Measurements from ENCODE around the gene NFATC4. TPM values are rescaled to one million over a fixed set of nuclear protein-coding genes. Genes with fewer than 3 reads are reported as not detected.

Gene NFATC4
- polyA plus RNA-seq, 4 donors: 11.2 to 45.1 (median 29.1) TPM

DNA sequence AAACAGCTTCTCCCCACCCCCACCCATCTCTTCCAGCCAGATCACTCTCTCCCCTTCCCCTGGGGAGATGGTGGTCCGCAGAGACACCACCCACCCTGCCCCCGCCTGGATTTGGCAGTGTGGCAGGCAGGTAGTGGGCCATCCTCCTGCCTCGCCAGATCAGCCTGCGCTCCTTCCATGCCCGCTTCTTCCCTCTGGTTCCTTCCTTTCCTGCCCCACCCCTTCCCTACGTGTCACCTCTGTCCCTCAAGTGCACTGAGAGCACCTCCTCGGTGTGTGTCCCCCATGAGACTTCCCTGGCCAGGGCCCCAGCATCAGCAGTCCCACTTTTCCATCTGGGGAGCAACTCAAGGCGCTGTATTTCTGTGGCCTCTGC, 31.5 kb downstream of the NFATC4 start:
- DNase-seq (peak; percentile 54 to 80), FAIRE-seq (no peak)
- peak overlapping the region; percentile 7 to 76 (median 51) for H3K4me3 ChIP-seq (ENCODE audit: low read depth in 1 of 3, low read length in 3 of 3)
- peaks cover 5 to 50% (median 26%) of the 10 kb centered on the region in 3 donors for H3K4me1 ChIP-seq (ENCODE audit: control insufficient read depth in 3 of 3, insufficient read depth in 2 of 3, low read depth in 1 of 3, low read length in 2 of 3)
- 8 to 17% (median 16%) methylated on average over 6 to 8 of the region's 8 CpGs for WGBS, 3 donors
- H3K27me3 ChIP-seq (ENCODE audit: control insufficient read depth in 3 of 3, insufficient read depth in 3 of 3, low read length in 3 of 3): no peaks in the 10 kb centered on the region
- H3K36me3 ChIP-seq (ENCODE audit: control insufficient read depth in 3 of 3, insufficient read depth in 2 of 3, low read depth in 1 of 3, low read length in 3 of 3): peaks cover 0 to 17% (median 0%) of the 10 kb centered on the region in 3 donors
- H3K27ac ChIP-seq (ENCODE audit: low read depth in 1 of 3, low read length in 2 of 3): peak overlapping the region; percentile 17 to 85 (median 19)
- no peaks in the 10 kb centered on the region for H3K9me3 ChIP-seq (ENCODE audit: control insufficient read depth in 2 of 2, insufficient read depth in 1 of 2, low read depth in 1 of 2, low read length in 1 of 2)

DNA sequence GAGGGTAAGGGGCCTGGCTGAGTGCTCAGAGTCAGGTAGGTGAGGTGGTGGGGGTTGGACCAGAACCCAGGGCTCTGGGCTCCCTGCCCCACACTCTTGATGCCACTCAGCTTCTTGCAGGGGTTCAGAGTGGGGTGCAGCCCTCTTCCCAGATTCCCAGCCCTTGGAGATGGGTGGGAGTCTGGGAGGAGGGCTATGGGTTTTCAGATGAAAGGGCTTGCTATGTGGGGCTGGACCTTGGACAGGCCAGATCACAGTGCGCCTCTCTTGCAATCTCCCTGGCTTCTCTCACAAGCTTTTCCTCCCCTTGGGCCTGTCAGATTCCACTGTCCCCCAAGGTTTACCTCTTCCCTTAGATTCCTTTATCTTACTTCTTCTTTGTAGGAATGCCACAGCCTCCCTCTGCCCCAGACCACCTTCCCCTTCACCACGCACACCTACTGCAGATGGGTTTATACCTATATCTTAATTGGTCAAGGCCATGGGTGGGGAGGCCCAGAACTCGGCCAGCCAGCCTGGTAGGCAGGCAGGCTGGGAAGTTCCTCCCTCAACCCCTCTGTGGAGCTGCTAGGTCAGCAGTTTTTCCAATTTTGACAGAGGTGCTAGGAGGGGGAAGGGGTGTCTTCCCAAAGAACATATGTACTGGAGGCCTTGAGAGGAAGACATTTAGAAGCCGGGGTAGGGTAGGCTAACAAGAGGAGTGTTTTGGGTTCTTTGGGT, 32.2 kb downstream of the NFATC4 start:
- FAIRE-seq: no peak
- DNase-seq: peak in 1 of 2 donors; percentile 75
- H3K27me3 ChIP-seq (ENCODE audit: control insufficient read depth in 3 of 3, insufficient read depth in 3 of 3, low read length in 3 of 3): no peaks in the 10 kb centered on the region
- no peaks in the 10 kb centered on the region for H3K9me3 ChIP-seq (ENCODE audit: control insufficient read depth in 2 of 2, insufficient read depth in 1 of 2, low read depth in 1 of 2, low read length in 1 of 2)
- H3K27ac ChIP-seq (ENCODE audit: low read depth in 1 of 3, low read length in 2 of 3): peak overlapping the region in 2 of 3 donors; percentile 48 to 85
- peaks cover 0 to 22% (median 0%) of the 10 kb centered on the region in 3 donors for H3K36me3 ChIP-seq (ENCODE audit: control insufficient read depth in 3 of 3, insufficient read depth in 2 of 3, low read depth in 1 of 3, low read length in 3 of 3)
- peak overlapping the region in 1 of 3 donors; percentile 76 for H3K4me3 ChIP-seq (ENCODE audit: low read depth in 1 of 3, low read length in 3 of 3)
- 34 to 45% (median 43%) methylated on average over 4 of the region's 4 CpGs for WGBS, 3 donors
- H3K4me1 ChIP-seq (ENCODE audit: control insufficient read depth in 3 of 3, insufficient read depth in 2 of 3, low read depth in 1 of 3, low read length in 2 of 3): peaks cover 5 to 52% (median 26%) of the 10 kb centered on the region in 3 donors

DNA sequence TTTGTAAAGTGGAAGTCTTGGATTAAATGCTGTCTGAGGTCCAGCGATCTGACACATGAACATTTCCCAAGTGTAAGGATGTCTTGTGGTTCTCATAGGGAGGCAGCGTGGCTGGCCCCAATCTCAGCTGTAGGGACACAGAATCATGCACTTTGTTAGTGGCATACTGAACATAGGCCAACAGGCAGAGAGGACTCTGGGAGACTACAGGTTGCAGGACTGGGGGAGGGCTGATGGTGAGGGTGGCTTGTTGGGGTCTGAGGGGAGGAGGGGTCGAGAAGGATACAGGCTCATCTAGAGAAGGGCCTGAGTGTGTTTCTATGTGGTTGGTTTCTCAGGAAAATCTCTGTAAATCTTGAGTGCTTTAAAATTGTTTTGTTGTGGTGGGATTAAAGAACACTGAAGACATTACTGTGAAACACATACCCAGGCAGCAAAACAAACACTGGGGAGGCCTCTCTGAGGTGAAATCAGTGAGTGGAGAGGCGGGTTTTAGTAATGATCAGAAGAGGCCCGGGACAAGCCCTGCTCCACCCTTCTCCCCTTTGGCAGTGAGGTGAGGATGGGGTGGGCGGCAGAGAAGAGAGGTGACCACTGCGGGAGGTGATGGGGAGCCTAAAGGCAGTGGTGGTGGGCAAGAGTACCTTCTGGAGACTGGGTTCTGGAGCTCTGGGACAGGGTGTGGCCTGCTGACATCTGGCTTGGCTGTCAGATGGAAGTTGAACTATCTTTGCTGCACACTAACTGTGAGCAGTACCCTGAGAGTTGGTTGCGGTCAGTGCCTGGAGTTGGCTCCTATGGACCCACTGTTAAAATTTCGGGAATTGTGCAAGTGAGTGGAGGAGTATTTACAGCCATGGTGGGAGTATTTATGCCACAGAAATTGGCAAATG, 34.1 kb downstream of the NFATC4 start:
- H3K27me3 ChIP-seq (ENCODE audit: control insufficient read depth in 3 of 3, insufficient read depth in 3 of 3, low read length in 3 of 3): no peaks in the 10 kb centered on the region
- peak overlapping the region in 2 of 3 donors; percentile 19 to 36 for H3K27ac ChIP-seq (ENCODE audit: low read depth in 1 of 3, low read length in 2 of 3)
- FAIRE-seq: no peak
- no peaks in the 10 kb centered on the region for H3K9me3 ChIP-seq (ENCODE audit: control insufficient read depth in 2 of 2, insufficient read depth in 1 of 2, low read depth in 1 of 2, low read length in 1 of 2)
- WGBS, 3 donors: 32 to 40% (median 37%) methylated on average over 8 to 9 of the region's 9 CpGs
- no peak overlapping the region for H3K4me3 ChIP-seq (ENCODE audit: low read depth in 1 of 3, low read length in 3 of 3)
- peaks cover 5 to 52% (median 26%) of the 10 kb centered on the region in 3 donors for H3K4me1 ChIP-seq (ENCODE audit: control insufficient read depth in 3 of 3, insufficient read depth in 2 of 3, low read depth in 1 of 3, low read length in 2 of 3)
- DNase-seq: no peak
- H3K36me3 ChIP-seq (ENCODE audit: control insufficient read depth in 3 of 3, insufficient read depth in 2 of 3, low read depth in 1 of 3, low read length in 3 of 3): peaks cover 0 to 35% (median 0%) of the 10 kb centered on the region in 3 donors

DNA sequence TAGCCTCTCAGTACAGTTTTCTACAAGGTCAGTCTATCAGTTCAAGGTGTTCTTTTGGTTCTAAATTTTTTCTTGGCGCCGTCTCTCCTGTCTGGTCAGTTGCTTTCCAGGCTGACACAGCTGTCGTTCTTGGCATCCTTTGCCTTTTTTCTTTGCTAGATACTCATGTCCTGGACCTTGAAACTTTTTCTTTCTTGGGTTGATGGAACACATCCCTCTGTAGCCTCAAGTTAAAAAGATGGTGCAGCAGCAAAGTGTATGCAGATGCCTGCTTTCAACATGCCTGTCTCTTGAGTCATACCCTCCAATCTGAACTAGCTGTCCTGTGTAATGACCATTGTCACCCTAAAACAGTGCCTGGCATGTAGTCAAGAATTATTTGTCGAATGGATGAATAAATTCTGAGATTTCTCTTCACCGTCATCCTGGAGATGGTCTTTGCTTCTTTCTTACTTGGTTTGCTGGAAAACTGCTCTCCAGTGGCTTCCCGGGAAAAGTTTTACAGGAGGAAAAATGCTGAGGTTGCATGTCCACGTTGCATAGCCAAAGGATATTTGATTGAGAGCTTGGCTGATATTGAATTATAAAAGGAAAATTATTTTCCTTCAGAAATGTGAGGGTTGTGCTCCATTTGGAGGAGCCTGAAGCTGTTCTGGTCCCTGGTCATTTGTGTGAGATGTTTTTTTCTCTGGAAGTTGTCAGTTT, 35.5 kb downstream of the NFATC4 start:
- Histone ChIP-seq H3K27me3 (ENCODE audit: control insufficient read depth in 3 of 3, insufficient read depth in 3 of 3, low read length in 3 of 3) (no peaks in the 10 kb centered on the region), H3K36me3 (ENCODE audit: control insufficient read depth in 3 of 3, insufficient read depth in 2 of 3, low read depth in 1 of 3, low read length in 3 of 3) (peaks cover 0 to 49% (median 0%) of the 10 kb centered on the region in 3 donors), H3K4me1 (ENCODE audit: control insufficient read depth in 3 of 3, insufficient read depth in 2 of 3, low read depth in 1 of 3, low read length in 2 of 3) (peaks cover 5 to 40% (median 21%) of the 10 kb centered on the region in 3 donors), H3K27ac (ENCODE audit: low read depth in 1 of 3, low read length in 2 of 3) (peak overlapping the region in 1 of 3 donors; percentile 32), H3K4me3 (ENCODE audit: low read depth in 1 of 3, low read length in 3 of 3) (no peak overlapping the region), H3K9me3 (ENCODE audit: control insufficient read depth in 2 of 2, insufficient read depth in 1 of 2, low read depth in 1 of 2, low read length in 1 of 2) (no peaks in the 10 kb centered on the region)
- 51 to 58% (median 52%) methylated on average over 7 of the region's 7 CpGs for WGBS, 3 donors
- no peak for DNase-seq
- no peak for FAIRE-seq

- DNase-seq: no peak
- Histone ChIP-seq H3K4me3 (ENCODE audit: low read depth in 1 of 3, low read length in 3 of 3) (no peak overlapping the region), H3K27ac (ENCODE audit: low read depth in 1 of 3, low read length in 2 of 3) (peak overlapping the region in 1 of 3 donors; percentile 49), H3K36me3 (ENCODE audit: control insufficient read depth in 3 of 3, insufficient read depth in 2 of 3, low read depth in 1 of 3, low read length in 3 of 3) (peaks cover 0 to 63% (median 0%) of the 10 kb centered on the region in 3 donors), H3K27me3 (ENCODE audit: control insufficient read depth in 3 of 3, insufficient read depth in 3 of 3, low read length in 3 of 3) (no peaks in the 10 kb centered on the region), H3K9me3 (ENCODE audit: control insufficient read depth in 2 of 2, insufficient read depth in 1 of 2, low read depth in 1 of 2, low read length in 1 of 2) (no peaks in the 10 kb centered on the region), H3K4me1 (ENCODE audit: control insufficient read depth in 3 of 3, insufficient read depth in 2 of 3, low read depth in 1 of 3, low read length in 2 of 3) (peaks cover 5 to 40% (median 18%) of the 10 kb centered on the region in 3 donors)
- WGBS, 3 donors: 71 to 78% (median 77%) methylated on average over 4 of the region's 4 CpGs
- no peak for FAIRE-seq
These were observed 36.8 kb downstream of the NFATC4 start for GRCh38 chr14:24404814-24405213.

DNA sequence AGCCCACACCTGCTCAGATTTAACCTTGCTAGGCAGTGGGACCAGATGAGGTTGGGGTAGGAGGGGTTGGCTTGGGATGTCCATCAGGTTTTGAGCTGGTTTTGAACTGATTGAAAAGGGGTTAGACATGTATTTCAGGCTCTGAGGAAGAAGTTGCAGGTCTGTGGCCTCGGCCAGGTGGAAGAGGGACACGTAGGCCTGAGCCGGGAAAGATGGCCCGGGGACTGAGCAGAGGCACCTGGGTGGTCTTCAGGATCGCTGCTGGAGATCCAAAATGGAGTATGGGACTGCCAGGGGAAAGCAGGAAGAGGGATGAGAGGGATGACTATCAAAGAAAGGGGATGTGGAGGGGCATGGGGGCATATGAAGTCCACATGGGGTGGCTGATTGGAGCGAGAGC, 38.4 kb downstream of the NFATC4 start:
- Histone ChIP-seq H3K4me1 (ENCODE audit: control insufficient read depth in 3 of 3, insufficient read depth in 2 of 3, low read depth in 1 of 3, low read length in 2 of 3) (peaks cover 0 to 26% (median 13%) of the 10 kb centered on the region in 3 donors), H3K27ac (ENCODE audit: low read depth in 1 of 3, low read length in 2 of 3) (no peak overlapping the region), H3K36me3 (ENCODE audit: control insufficient read depth in 3 of 3, insufficient read depth in 2 of 3, low read depth in 1 of 3, low read length in 3 of 3) (peaks cover 0 to 68% (median 0%) of the 10 kb centered on the region in 3 donors), H3K27me3 (ENCODE audit: control insufficient read depth in 3 of 3, insufficient read depth in 3 of 3, low read length in 3 of 3) (no peaks in the 10 kb centered on the region), H3K4me3 (ENCODE audit: low read depth in 1 of 3, low read length in 3 of 3) (no peak overlapping the region), H3K9me3 (ENCODE audit: control insufficient read depth in 2 of 2, insufficient read depth in 1 of 2, low read depth in 1 of 2, low read length in 1 of 2) (no peaks in the 10 kb centered on the region)
- DNase-seq (no peak), FAIRE-seq (no peak)
- WGBS, 3 donors: 84 to 94% (median 94%) methylated on average over 6 of the region's 6 CpGs

- DNase-seq (no peak), FAIRE-seq (no peak)
- H3K4me3 ChIP-seq (ENCODE audit: low read depth in 1 of 3, low read length in 3 of 3): no peak overlapping the region
- H3K4me1 ChIP-seq (ENCODE audit: control insufficient read depth in 3 of 3, insufficient read depth in 2 of 3, low read depth in 1 of 3, low read length in 2 of 3): peaks cover 0 to 13% (median 6%) of the 10 kb centered on the region in 3 donors
- peaks cover 0 to 72% (median 0%) of the 10 kb centered on the region in 3 donors for H3K36me3 ChIP-seq (ENCODE audit: control insufficient read depth in 3 of 3, insufficient read depth in 2 of 3, low read depth in 1 of 3, low read length in 3 of 3)
- H3K9me3 ChIP-seq (ENCODE audit: control insufficient read depth in 2 of 2, insufficient read depth in 1 of 2, low read depth in 1 of 2, low read length in 1 of 2): no peaks in the 10 kb centered on the region
- no peak overlapping the region for H3K27ac ChIP-seq (ENCODE audit: low read depth in 1 of 3, low read length in 2 of 3)
- no peaks in the 10 kb centered on the region for H3K27me3 ChIP-seq (ENCODE audit: control insufficient read depth in 3 of 3, insufficient read depth in 3 of 3, low read length in 3 of 3)
- 85 to 93% (median 93%) methylated on average over 18 of the region's 18 CpGs for WGBS, 3 donors
These were observed 39.8 kb downstream of the NFATC4 start for GRCh38 chr14:24407608-24408325.

All from small intestine (tissue), 7 donors.